Measurements from ENCODE around the gene ACTRT2.

The ACTRT2 gene

DNA sequence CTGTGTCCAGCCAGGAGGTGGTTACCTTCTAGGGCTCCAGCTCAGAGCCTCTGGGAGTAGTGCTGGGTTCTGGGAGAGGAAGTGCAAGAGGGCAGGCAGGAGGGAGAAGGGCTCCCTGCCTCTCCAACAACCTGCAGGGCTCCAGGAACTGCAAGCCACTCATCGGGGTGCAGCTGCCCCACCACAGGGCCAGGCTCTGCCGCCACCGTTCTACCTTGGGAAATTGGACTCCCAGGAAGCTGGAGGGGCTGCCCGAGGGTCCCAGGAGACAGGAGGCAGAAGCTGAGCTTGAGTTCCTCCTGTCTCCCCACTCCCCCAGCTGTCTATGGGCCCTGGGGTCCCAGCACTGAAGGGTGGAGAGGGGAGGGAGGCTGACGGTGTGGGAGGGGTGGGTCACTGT, 40.3 kb downstream of the ACTRT2 start:
- TF ChIP-seq CTCF (IDR thresholded peaks at IDR 0.05; ENCODE audit: extremely low read depth, missing control alignments), result no peak
- no peak for DNase-seq (ENCODE audit: low spot score)

DNA sequence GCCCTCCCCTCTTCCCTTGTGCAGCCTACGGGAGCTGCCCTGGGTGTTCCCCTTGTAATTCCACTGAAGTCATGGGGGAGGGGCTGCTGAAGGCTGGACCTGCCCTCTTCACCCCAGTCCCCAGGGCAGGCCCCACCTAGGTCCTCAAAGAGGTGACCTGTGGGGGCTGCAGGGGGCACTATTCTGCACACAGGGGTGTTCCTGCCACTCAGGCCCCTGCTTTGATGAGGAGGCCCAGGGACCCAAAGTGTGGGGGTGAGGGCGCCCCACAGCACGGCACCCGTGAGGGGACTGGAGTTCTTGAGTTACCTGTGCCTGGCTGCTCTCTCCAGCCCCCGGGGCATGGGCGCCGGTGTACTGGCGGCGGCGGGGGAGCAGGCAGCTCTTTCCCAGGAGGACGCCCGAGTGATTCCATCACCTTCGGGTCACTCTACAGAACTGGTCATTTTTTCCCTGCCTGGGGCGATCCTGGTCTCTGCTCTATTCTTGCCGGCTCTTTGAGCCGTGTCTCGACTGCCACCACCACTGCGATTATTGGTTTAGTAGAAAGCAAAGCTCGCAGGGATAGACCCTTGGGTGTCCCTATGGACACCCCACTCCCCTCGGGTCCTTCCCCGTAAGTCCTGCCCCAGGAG, 40.8 kb downstream of the ACTRT2 start:
- TF ChIP-seq CTCF (IDR thresholded peaks at IDR 0.05; ENCODE audit: extremely low read depth, missing control alignments), result no peak

GRCh38 chr1:3062616-3063378, 41.5 kb downstream of the ACTRT2 start:
- no peak for DNase-seq (ENCODE audit: low spot score)
- no peak for TF ChIP-seq CTCF (IDR thresholded peaks at IDR 0.05; ENCODE audit: extremely low read depth, missing control alignments)

More for the DNA sequence above, 40.8 kb downstream of the ACTRT2 start:
- no peak for DNase-seq (ENCODE audit: low spot score)

DNA sequence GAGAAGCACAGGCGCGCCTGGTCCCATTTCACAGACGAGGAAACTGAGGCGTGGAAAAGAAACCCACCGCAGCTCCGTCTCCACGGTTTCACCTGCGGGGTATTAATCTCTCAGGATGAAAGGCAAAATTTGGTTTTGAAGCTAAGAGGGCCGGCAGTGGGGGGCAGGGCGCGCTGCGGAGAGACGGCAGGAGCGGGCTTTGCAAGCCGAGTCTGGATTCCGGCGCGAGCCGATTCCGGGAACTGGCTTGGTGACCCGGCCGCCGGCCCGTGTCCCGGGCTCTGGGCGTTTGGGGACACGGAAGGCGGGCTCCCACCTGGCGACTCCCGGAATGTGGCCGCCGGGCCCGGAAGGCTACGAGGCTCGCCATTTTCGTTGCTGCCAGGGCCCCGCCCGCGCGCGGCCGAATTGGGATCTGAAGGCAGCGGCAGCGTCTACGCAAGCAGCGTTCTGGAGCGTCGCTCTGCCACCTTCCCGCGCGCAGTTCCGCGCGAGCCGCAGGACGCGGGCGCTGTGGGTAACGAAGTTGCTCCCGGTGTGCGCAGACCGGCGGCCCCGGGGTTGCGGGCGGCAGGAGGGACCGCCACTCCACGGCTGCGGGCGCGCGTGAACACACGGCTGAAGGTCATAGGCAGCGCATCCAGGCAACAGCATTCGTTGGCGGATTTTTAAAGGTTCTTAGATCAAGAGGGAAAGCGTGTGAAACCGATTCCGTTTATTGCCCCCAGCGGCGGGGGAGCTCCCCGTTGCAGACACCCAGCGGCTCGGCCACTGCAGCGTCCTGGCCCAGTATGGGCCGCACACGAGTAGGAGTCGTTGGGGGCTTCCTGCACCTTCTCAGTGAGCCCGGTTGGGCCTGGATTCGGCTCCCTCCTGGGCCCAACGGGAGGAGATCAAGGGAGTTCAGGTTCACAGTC, 42.4 kb downstream of the ACTRT2 start:
- no peak for TF ChIP-seq CTCF (IDR thresholded peaks at IDR 0.05; ENCODE audit: extremely low read depth, missing control alignments)
- no peak for DNase-seq (ENCODE audit: low spot score)

DNA sequence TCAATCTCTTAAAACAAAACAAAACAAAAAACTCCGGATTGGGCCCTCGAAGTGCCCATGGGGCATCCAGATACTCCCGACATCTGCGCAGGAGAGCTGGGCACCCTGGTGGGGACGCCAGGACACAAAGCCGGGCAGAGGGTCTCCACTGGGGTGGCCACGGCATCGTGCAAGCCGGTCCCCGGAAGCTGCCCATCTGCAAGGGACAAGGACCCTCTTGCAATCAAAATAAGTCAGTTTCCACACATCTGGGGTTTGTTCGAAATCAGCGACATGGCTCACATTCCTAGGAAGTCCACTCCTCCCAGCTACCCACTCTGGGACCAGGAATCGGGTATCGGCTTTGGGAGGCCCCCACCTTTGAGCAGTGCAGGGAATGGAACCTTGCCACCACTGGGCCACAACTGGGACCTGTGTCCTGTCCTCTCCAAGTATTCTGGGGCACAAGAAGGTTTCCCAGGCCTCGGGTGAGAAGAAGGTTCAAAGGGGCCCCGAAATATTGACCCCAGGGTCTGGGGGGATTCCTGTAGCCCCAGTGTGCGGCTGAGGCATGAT, 43.1 kb downstream of the ACTRT2 start:
- no peak for TF ChIP-seq CTCF (IDR thresholded peaks at IDR 0.05; ENCODE audit: extremely low read depth, missing control alignments)
- DNase-seq (ENCODE audit: low spot score), result no peak

DNA sequence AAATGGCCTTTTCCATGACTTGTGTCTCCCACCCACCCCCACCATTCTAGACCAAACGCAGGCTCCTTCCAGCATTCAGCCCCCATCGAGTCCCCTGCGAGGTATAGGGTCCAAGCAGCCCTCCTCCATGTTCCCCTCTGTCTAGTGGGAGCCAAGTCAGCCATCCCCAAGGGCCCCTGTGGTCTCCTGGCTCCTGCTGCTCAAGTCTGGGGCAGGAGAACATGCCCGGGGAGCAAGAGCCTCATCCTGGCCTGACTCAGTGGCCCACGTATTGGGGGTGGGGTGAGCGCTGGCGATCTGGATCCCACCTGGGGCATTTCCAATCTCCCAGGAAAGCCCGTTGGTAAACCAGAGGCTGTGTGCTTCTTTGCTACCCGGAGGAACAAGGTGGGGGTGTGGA, 43.6 kb downstream of the ACTRT2 start:
- no peak for TF ChIP-seq CTCF (IDR thresholded peaks at IDR 0.05; ENCODE audit: extremely low read depth, missing control alignments)
- no peak for DNase-seq (ENCODE audit: low spot score)

All from GM20000 (cell line).